NT2/D1 (cell line): ENCODE data around the gene ZNF613.

Experiments
- YY1 ChIP-seq: IDR thresholded peaks from 2 replicates; pipeline ENCODE4 v1.6.1; 2011; ENCODE audit not compliant: insufficient read length, insufficient read depth
- ZNF274 ChIP-seq: IDR thresholded peaks from 2 replicates; pipeline ENCODE4 v1.6.1; 2011; ENCODE audit warnings: mild to moderate bottlenecking, low read depth, low read length

DNA sequence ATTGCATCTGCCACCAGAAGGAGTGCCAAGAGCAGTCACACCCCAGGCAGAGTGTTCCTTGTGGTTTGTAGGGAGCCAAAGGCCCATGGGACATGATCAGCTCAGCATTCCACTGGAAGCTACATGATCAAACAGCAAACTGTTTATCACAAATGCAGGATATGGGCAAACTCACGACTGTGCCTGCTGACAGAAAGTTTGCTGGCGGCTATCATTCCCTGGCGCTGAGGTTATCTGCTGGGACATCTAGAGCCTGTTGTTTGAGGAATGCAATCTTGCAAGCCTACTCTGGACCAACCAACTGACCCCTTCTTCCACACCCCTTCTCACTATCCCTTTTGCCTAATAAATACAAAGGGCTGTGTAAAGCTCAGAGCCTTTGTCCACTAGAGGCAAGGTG lies 7.7 kb upstream of the ZNF613 start:
- TF ChIP-seq ZNF274 (no peak), YY1 (no peak)
